Heart right ventricle (tissue), 16 donors: ENCODE data around the gene GALNT8. TPM values are rescaled to one million over a fixed set of nuclear protein-coding genes. Genes with fewer than 3 reads are reported as not detected.

Experiments
- ATAC-seq, 8 donors: fragments of 200-7000 bp; cut with Tn5 transposase; one replicate each; pipeline ENCODE4 v1.9.1; 2020; ENCODE audit warnings: mild to moderate bottlenecking in 8 of 8, moderate library complexity in 8 of 8, moderate number of reproducible peaks in 1 of 8
- DNase-seq, 2 donors: peaks; one replicate each; pipeline ENCODE4 v3.0.0-alpha.2; 2020
- H3K27ac ChIP-seq, 10 donors: fragments of 200-600 bp; sonication (generic) in 2 of 10; one replicate each; pipeline versions ENCODE4 v1.5.0 to v1.8.0; 2020 to 2022; ENCODE audit warnings: mild to moderate bottlenecking in 3 of 10
- H3K27me3 ChIP-seq, 7 donors: fragments of 200-600 bp; one replicate each; pipeline ENCODE4 v1.8.0; 2021 to 2022; ENCODE audit warnings: mild to moderate bottlenecking in 2 of 7
- H3K36me3 ChIP-seq, 9 donors: fragments of 200-600 bp; sonication (generic) in 1 of 9; one replicate each; pipeline versions ENCODE4 v1.5.0 to v1.8.0; 2020 to 2022; ENCODE audit warnings: mild to moderate bottlenecking in 2 of 9
- H3K4me1 ChIP-seq, 9 donors: fragments of 200-600 bp; sonication (generic) in 1 of 9; one replicate each; pipeline versions ENCODE4 v1.5.0 to v1.8.0; 2020 to 2022; ENCODE audit warnings: mild to moderate bottlenecking in 4 of 9
- H3K4me3 ChIP-seq, 10 donors: fragments of 200-600 bp; sonication (generic) in 2 of 10; one replicate each; pipeline versions ENCODE4 v1.5.0 to v1.8.0; 2020 to 2022; ENCODE audit warnings: mild to moderate bottlenecking in 7 of 10, moderate library complexity in 2 of 10
- H3K9me3 ChIP-seq, 11 donors: fragments of 200-600 bp in 10 of 11; sonication (generic) in 2 of 11; one replicate each; pipeline versions ENCODE4 v1.5.0 to v1.8.0; 2013 to 2022; ENCODE audit warnings: mild to moderate bottlenecking in 2 of 11, control low read depth in 1 of 11, moderate library complexity in 1 of 11
- CTCF ChIP-seq, 9 donors: fragments of 200-600 bp; sonication (generic) in 2 of 9; IDR thresholded peaks; one replicate each; pipeline versions ENCODE4 v1.5.0 to v1.8.0; 2021 to 2022; ENCODE audit warnings: antibody characterized with exemption in 9 of 9, mild to moderate bottlenecking in 5 of 9, moderate library complexity in 1 of 9
- WGBS, 2 donors: extraction: QIAGEN DNeasy Blood & Tissue Kit; methylation state at CpG; one replicate each; pipeline ENCODE4 v1.1.7; 2013; ENCODE audit warnings: inconsistent platforms in 1 of 2; 5-methylcytosine and 5-hydroxymethylcytosine counted together
- intact Hi-C, 10 donors: fragments of 100-400 bp; cut with DNase I; formaldehyde crosslinking; loops; one replicate each; pipeline versions ENCODE4 v1.11.1 to v1.14.2; 2022
- polyA plus RNA-seq, 2 donors: library from polyadenylated mRNA; stranded (reverse); fragments of 200-250 nt; gene quantifications; one replicate each; pipeline ENCODE4 v1.2.3, GENCODE V29; 2013
- total RNA-seq, 10 donors: library from RNA; stranded (reverse); fragmentation: NEBNext Ultra II Directional in 3 of 10; extraction: Animal tissue kit (Norgen Biotek cat#: 25700) in 3 of 10; gene quantifications; one replicate each; pipeline versions ENCODE4 v1.2.1 to v1.2.4, GENCODE V29; 2021 to 2023
- donor health status: Arrhythmogenic right ventricular cardiomyopathy.
- donor health status: ischemic (EF 13 %, LVEDD 7.1; RV severe dilation, severe dysfunction).
- donor health status: healthy with polysubstance abuse.
- donor health status: DM: no; HTN: yes; CAD: no.
- donor health status: DM: no; HTN: no; CAD: no.
- donor health status: ischemic (EF 25% LVEDD 6.9; RV normal size, moderate dysfunction).
- donor health status: ischemic (EF 25% LVEDD 5.7; RV mildly dilated, moderate dysfunction).
- donor health status: healthy.
- donor health status: DM: yes; HTN: yes; CAD: no.
- donor health status: Ischemic cardiomyopathy.
- donor health status: ischemic (EF 35%, LVEDD 5.7; RV mildly dilated, moderate dysfunction).
- donor health status: nonischemic (EF 11% LVEDD 7.7; RV severe dilation, severe dysfunction).
- donor health status: DM: yes; HTN: yes; CAD: no.
- donor health status: PGD.
- donor health status: ischemic (EF 29% LVEDD 5.4; RV normal size, mild dysfunction).
- donor health status: nonischemic (EF 23%, LVEDD 6.1; RV moderate dilation, normal function).

Gene GALNT8
- total and polyA plus RNA-seq, 12 donors, result 0.42 to 5.7 (median 1.5) TPM

- Histone ChIP-seq H3K27ac (no peak overlapping the region), H3K4me3 (no peak overlapping the region), H3K36me3 (no peaks in the 10 kb centered on the region), H3K27me3 (no peaks in the 10 kb centered on the region), H3K4me1 (peaks cover 0 to 30% (median under 1%) of the 10 kb centered on the region in 9 donors), H3K9me3 (no peaks in the 10 kb centered on the region)
- intact Hi-C loops, result loop anchor here in 1 of 10 donors (5.0 kb wide), 1 partner anchor 155 kb away; no protein-coding TSS in a partner anchor
- no peak for TF ChIP-seq CTCF (IDR thresholded peaks at IDR 0.05)
- 91 to 92% methylated on average over 7 of the region's 7 CpGs for WGBS, 2 donors
- DNase-seq (no peak), ATAC-seq (no peak)
Measured at GRCh38 chr12:4762773-4763172, 42.6 kb downstream of the GALNT8 start.

- H3K36me3 ChIP-seq, result no peaks in the 10 kb centered on the region
- intact Hi-C loops, result loop anchor here in 1 of 10 donors (5.0 kb wide), 1 partner anchor 156 kb away; no protein-coding TSS in a partner anchor
Measured at GRCh38 chr12:4763549-4763948, 43.3 kb downstream of the GALNT8 start.

GRCh38 chr12:4766445-4766844, 46.2 kb downstream of the GALNT8 start:
- peak in 4 of 8 donors; percentile 14 to 32 (median 20) for ATAC-seq
- 69 to 70% methylated on average over 6 of the region's 6 CpGs for WGBS, 2 donors
- Histone ChIP-seq H3K9me3 (no peaks in the 10 kb centered on the region), H3K4me1 (peaks cover 0 to 42% (median 9%) of the 10 kb centered on the region in 9 donors), H3K4me3 (no peak overlapping the region), H3K36me3 (no peaks in the 10 kb centered on the region), H3K27me3 (no peaks in the 10 kb centered on the region), H3K27ac (no peak overlapping the region)
- intact Hi-C loops, result no loop called here
- no peak for TF ChIP-seq CTCF (IDR thresholded peaks at IDR 0.05)
- no peak for DNase-seq

More at GRCh38 chr12:4763549-4763948, 43.3 kb downstream of the GALNT8 start:
- Histone ChIP-seq H3K4me1 (peaks cover 0 to 35% (median 5%) of the 10 kb centered on the region in 9 donors), H3K4me3 (no peak overlapping the region), H3K27me3 (no peaks in the 10 kb centered on the region), H3K27ac (no peak overlapping the region), H3K9me3 (no peaks in the 10 kb centered on the region)
- 52% methylated on average over 18 of the region's 18 CpGs for WGBS, 2 donors
- no peak for TF ChIP-seq CTCF (IDR thresholded peaks at IDR 0.05)
- no peak for ATAC-seq
- DNase-seq, result no peak

- Histone ChIP-seq H3K9me3 (no peaks in the 10 kb centered on the region), H3K27me3 (no peaks in the 10 kb centered on the region), H3K4me3 (no peak overlapping the region), H3K36me3 (no peaks in the 10 kb centered on the region), H3K4me1 (peaks cover 0 to 45% (median 9%) of the 10 kb centered on the region in 9 donors), H3K27ac (peak overlapping the region in 4 of 10 donors; percentile 8 to 55 (median 24))
- no peak for TF ChIP-seq CTCF (IDR thresholded peaks at IDR 0.05)
- WGBS, 2 donors, result 68 to 83% methylated on average over 2 of the region's 2 CpGs
- ATAC-seq (peak in 3 of 8 donors; percentile 21 to 62 (median 40)), DNase-seq (no peak)
- intact Hi-C loops, result no loop called here
Measured at GRCh38 chr12:4767186-4767585, 47.0 kb downstream of the GALNT8 start.
